H1 (cell line): ENCODE measurements around the gene EPSTI1. TPM values are rescaled to one million over a fixed set of nuclear protein-coding genes. Genes with fewer than 3 reads are reported as not detected.

Experiments
- CTCF ChIA-PET: fragments of 300-600 bp; sonication (Branson Sonifier 250); formaldehyde crosslinking; loops from one replicate; lab custom pipeline; 2021; ENCODE audit not compliant: partially characterized antibody; lab: Charles Lee
- POLR2A ChIA-PET: fragments of 300-600 bp; sonication (Branson Sonifier 250); formaldehyde crosslinking; loops from one replicate; lab custom pipeline; 2021; ENCODE audit warnings: inconsistent platforms; ENCODE audit not compliant: partially characterized antibody; lab: Charles Lee
- DNase-seq, 2 experiments: peaks; one replicate each; pipeline versions ENCODE4 v3.0.0 to v3.0.0-alpha.2; 2010 to 2022; ENCODE audit warnings: low spot score in 2 of 2, low read depth in 1 of 2, mixed read lengths in 1 of 2
- FAIRE-seq: peaks from 2 replicates; lab custom pipeline; 2011; peaks lifted over from hg19 to GRCh38; lab: Jason Lieb, UNC
- H2AFZ ChIP-seq: 2 replicates; pipeline ENCODE4 v1.8.1; 2012; ENCODE audit warnings: low read length, inconsistent platforms
- H2AK5ac ChIP-seq: 2 replicates; pipeline ENCODE4 v1.6.1; 2013; ENCODE audit warnings: low read depth, low read length
- H2BK120ac ChIP-seq: replicated peaks from 2 replicates; pipeline ENCODE3; 2013; ENCODE audit warnings: low read depth, low read length, inconsistent platforms
- H2BK12ac ChIP-seq: 2 replicates; pipeline ENCODE4 v1.6.1; 2013; ENCODE audit warnings: low read depth, low read length
- H2BK15ac ChIP-seq: 2 replicates; pipeline ENCODE4 v1.6.1; 2013; ENCODE audit warnings: low read length
- H2BK20ac ChIP-seq: 2 replicates; pipeline ENCODE4 v1.6.1; 2013; ENCODE audit warnings: low read length
- H2BK5ac ChIP-seq: 2 replicates; pipeline ENCODE4 v1.6.1; 2013; ENCODE audit warnings: low read depth, low read length
- H3K14ac ChIP-seq: 2 replicates; pipeline ENCODE4 v1.6.1; 2013; ENCODE audit warnings: inconsistent platforms; ENCODE audit not compliant: insufficient read length
- H3K18ac ChIP-seq: 2 replicates; pipeline ENCODE4 v1.6.1; 2013; ENCODE audit warnings: low read length; ENCODE audit errors: extremely low read depth
- H3K23ac ChIP-seq: 2 replicates; pipeline ENCODE4 v1.6.1; 2013; ENCODE audit warnings: inconsistent platforms; ENCODE audit not compliant: insufficient read length
- H3K23me2 ChIP-seq: 2 replicates; pipeline ENCODE4 v1.6.1; 2013; ENCODE audit warnings: low read depth, low read length
- H3K27ac ChIP-seq: 2 replicates; pipeline ENCODE4 v1.6.1; 2011; ENCODE audit warnings: low read depth, low read length, inconsistent platforms
- H3K27me3 ChIP-seq, 4 experiments: replicated peaks in 1 of 4; 1 replicate in 1 of 4; 2 replicates in 3 of 4; pipeline versions ENCODE4 v1.6.1 to v1.8.1; 2011 to 2013; ENCODE audit warnings: low read length in 3 of 4, mild to moderate bottlenecking in 3 of 4, inconsistent platforms in 2 of 4, mixed read lengths in 2 of 4, moderate library complexity in 1 of 4; ENCODE audit not compliant: control insufficient read depth in 3 of 4, insufficient read depth in 3 of 4; ENCODE audit errors: extremely low read depth in 1 of 4
- H3K36me3 ChIP-seq, 4 experiments: 2 replicates each; pipeline versions ENCODE4 v1.6.1 to v1.8.1; 2011 to 2013; ENCODE audit warnings: mild to moderate bottlenecking in 4 of 4, low read length in 3 of 4, moderate library complexity in 2 of 4, control low read depth in 1 of 4, inconsistent platforms in 1 of 4; ENCODE audit not compliant: insufficient read depth in 4 of 4, control insufficient read depth in 2 of 4
- H3K4ac ChIP-seq: replicated peaks from 2 replicates; pipeline ENCODE3; 2013; ENCODE audit warnings: low read length, low read depth, mixed read lengths, inconsistent platforms; ENCODE audit not compliant: insufficient read length
- H3K4me1 ChIP-seq, 4 experiments: replicated peaks in 1 of 4; 1 replicate in 1 of 4; 2 replicates in 3 of 4; pipeline versions ENCODE4 v1.6.1 to v1.8.1; 2011 to 2013; ENCODE audit warnings: low read length in 3 of 4, inconsistent platforms in 2 of 4, mixed read lengths in 1 of 4; ENCODE audit not compliant: insufficient read depth in 4 of 4, control insufficient read depth in 3 of 4
- H3K4me2 ChIP-seq, 2 experiments: 2 replicates each; pipeline versions ENCODE4 v1.6.1 to v1.8.1; 2011 to 2013; ENCODE audit warnings: low read depth in 2 of 2, low read length in 2 of 2, control low read depth in 1 of 2, inconsistent platforms in 1 of 2, mild to moderate bottlenecking in 1 of 2; ENCODE audit not compliant: insufficient read depth in 1 of 2
- H3K4me3 ChIP-seq, 4 experiments: fragments of 200-600, 300-600 bp in 1 of 4; sonication (generic), shearing (Covaris generic), sonication (Bioruptor Twin) in 1 of 4; 2 replicates each; pipeline versions ENCODE4 v1.5.1 to v1.8.1; 2011 to 2016; ENCODE audit warnings: low read length in 4 of 4, low read depth in 3 of 4, control low read depth in 2 of 4, inconsistent platforms in 2 of 4, mild to moderate bottlenecking in 2 of 4, mixed read lengths in 1 of 4, moderate library complexity in 1 of 4; ENCODE audit not compliant: insufficient read depth in 2 of 4; ENCODE audit errors: extremely low read depth in 1 of 4
- H3K56ac ChIP-seq: replicated peaks from 2 replicates; pipeline ENCODE3; 2013; ENCODE audit warnings: low read depth, mild to moderate bottlenecking, mixed read lengths, low read length, inconsistent platforms; ENCODE audit not compliant: insufficient read length
- H3K79me1 ChIP-seq: 2 replicates; pipeline ENCODE4 v1.6.1; 2013; ENCODE audit warnings: low read depth, low read length, control low read depth
- H3K79me2 ChIP-seq, 2 experiments: 2 replicates each; pipeline versions ENCODE4 v1.6.1 to v1.8.1; 2012 to 2013; ENCODE audit warnings: low read length in 2 of 2, mild to moderate bottlenecking in 2 of 2, inconsistent platforms in 1 of 2; ENCODE audit not compliant: insufficient read depth in 2 of 2, control insufficient read depth in 1 of 2
- H3K9ac ChIP-seq, 4 experiments: replicated peaks in 1 of 4; 1 replicate in 1 of 4; 2 replicates in 3 of 4; pipeline versions ENCODE4 v1.6.1 to v1.8.1; 2011 to 2013; ENCODE audit warnings: low read depth in 3 of 4, low read length in 3 of 4, control low read depth in 2 of 4, mild to moderate bottlenecking in 2 of 4, moderate library complexity in 2 of 4, inconsistent platforms in 1 of 4; ENCODE audit errors: extremely low read depth in 1 of 4
- H3K9me3 ChIP-seq, 2 experiments: 2 replicates each; pipeline versions ENCODE4 v1.6.1 to v1.8.1; 2012 to 2013; ENCODE audit warnings: mild to moderate bottlenecking in 2 of 2, moderate library complexity in 2 of 2, control low read depth in 1 of 2, inconsistent platforms in 1 of 2, low read depth in 1 of 2, low read length in 1 of 2, mixed read lengths in 1 of 2; ENCODE audit not compliant: insufficient read depth in 2 of 2
- H4K20me1 ChIP-seq, 2 experiments: replicated peaks in 1 of 2; 2 replicates each; pipeline versions ENCODE3 to v1.8.1; 2011 to 2013; ENCODE audit warnings: inconsistent platforms in 2 of 2, low read length in 2 of 2, mild to moderate bottlenecking in 1 of 2; ENCODE audit not compliant: insufficient read depth in 2 of 2, control insufficient read depth in 1 of 2
- H4K5ac ChIP-seq: 2 replicates; pipeline ENCODE4 v1.6.1; 2013; ENCODE audit warnings: low read length, low read depth, mixed read lengths, inconsistent platforms; ENCODE audit not compliant: insufficient read length
- H4K8ac ChIP-seq: 2 replicates; pipeline ENCODE4 v1.8.0; 2013; ENCODE audit warnings: mild to moderate bottlenecking, moderate library complexity, low read length, inconsistent platforms; ENCODE audit not compliant: insufficient read depth; ENCODE audit errors: extremely low read depth
- H4K91ac ChIP-seq: replicated peaks from 2 replicates; pipeline ENCODE3; 2013; ENCODE audit warnings: low read length, mixed read lengths, inconsistent platforms; ENCODE audit not compliant: insufficient read length
- GABPA ChIP-seq: IDR thresholded peaks from 2 replicates; pipeline ENCODE4 v1.6.1; 2011; ENCODE audit warnings: mild to moderate bottlenecking, low read length, moderate library complexity, borderline replicate concordance; ENCODE audit not compliant: insufficient read depth
- GTF2F1 ChIP-seq: IDR thresholded peaks from 2 replicates; pipeline ENCODE4 v1.6.1; 2012; ENCODE audit warnings: low read depth, low read length, improper control_type of control experiment, borderline replicate concordance
- HDAC6 ChIP-seq: IDR thresholded peaks from one replicate; pipeline ENCODE4 v1.7.1; 2012; ENCODE audit warnings: low read depth, mild to moderate bottlenecking, inconsistent platforms, low read length, moderate library complexity
- JUND ChIP-seq: IDR thresholded peaks from 2 replicates; pipeline ENCODE4 v1.6.1; 2011; ENCODE audit warnings: mild to moderate bottlenecking, improper control_type of control experiment, low read length
- KDM4A ChIP-seq: IDR thresholded peaks from one replicate; pipeline ENCODE4 v1.7.1; 2012; ENCODE audit warnings: low read depth, mild to moderate bottlenecking, moderate library complexity, low read length, inconsistent platforms; ENCODE audit not compliant: severe bottlenecking
- POLR2A ChIP-seq, 2 experiments: IDR thresholded peaks; 1 replicate in 1 of 2; 2 replicates in 1 of 2; pipeline ENCODE4 v1.6.1; 2011; ENCODE audit warnings: low read depth in 2 of 2, low read length in 2 of 2, mild to moderate bottlenecking in 2 of 2; ENCODE audit errors: control extremely low read depth in 1 of 2
- RAD21 ChIP-seq, 2 experiments: IDR thresholded peaks in 1 of 2; conservative IDR thresholded peaks in 1 of 2; 2 replicates each; pipeline ENCODE4 v1.6.1; 2011; ENCODE audit warnings: low read depth in 2 of 2, low read length in 2 of 2, improper control_type of control experiment in 1 of 2, inconsistent platforms in 1 of 2, mild to moderate bottlenecking in 1 of 2, moderate library complexity in 1 of 2
- RFX5 ChIP-seq: IDR thresholded peaks from 2 replicates; pipeline ENCODE4 v1.6.1; 2011; ENCODE audit warnings: low read depth, low read length, improper control_type of control experiment, borderline replicate concordance
- SIN3A ChIP-seq, 2 experiments: IDR thresholded peaks in 1 of 2; conservative IDR thresholded peaks in 1 of 2; 2 replicates each; pipeline ENCODE4 v1.6.1; 2011 to 2012; ENCODE audit warnings: low read length in 2 of 2, improper control_type of control experiment in 1 of 2, low read depth in 1 of 2, mild to moderate bottlenecking in 1 of 2
- SUZ12 ChIP-seq: fragments of 200-600 bp; sonication (generic); IDR thresholded peaks from 2 replicates; pipeline ENCODE4 v1.6.1; 2012; ENCODE audit warnings: mild to moderate bottlenecking, inconsistent platforms, low read length, moderate library complexity, mixed read lengths
- TEAD4 ChIP-seq: IDR thresholded peaks from 2 replicates; pipeline ENCODE4 v1.6.1; 2012; ENCODE audit warnings: low read depth, low read length, inconsistent platforms, mixed read lengths
- WGBS, 2 experiments: shearing (Covaris generic) in 1 of 2; methylation state at CpG; one replicate each; pipeline versions ENCODE4 v1.1.6 to v1.1.7; 2013 to 2015; ENCODE audit warnings: low lambda C conversion rate in 2 of 2, mixed read lengths in 2 of 2, inconsistent platforms in 1 of 2, low coverage in 1 of 2, missing lambda C conversion rate in 1 of 2; ENCODE audit not compliant: insufficient replicate concordance in 2 of 2, insufficient coverage in 1 of 2, insufficient read length in 1 of 2; ENCODE audit errors: extremely low coverage in 1 of 2, missing lambda C conversion rate in 1 of 2; 5-methylcytosine and 5-hydroxymethylcytosine counted together
- polyA plus RNA-seq, 7 experiments: library from polyadenylated mRNA; depleted of rRNA in 3 of 7; stranded (reverse) in 5 of 7; unstranded in 2 of 7; fragments of >200 nt in 5 of 7; fragments of 200-250 nt in 2 of 7; gene quantifications; 1 replicate in 5 of 7; 2 replicates in 1 of 7; 4 replicates in 1 of 7; pipeline versions ENCODE4 v1.2.1 to v1.2.3, GENCODE V29; 2011 to 2013; ENCODE audit warnings: missing spikeins in 2 of 7, mixed read lengths in 2 of 7
- total RNA-seq: library from RNA; stranded (reverse); fragmentation: NEBNext Ultra II Directional; extraction: Animal tissue kit (Norgen Biotek cat#: 25700); gene quantifications from 2 replicates; pipeline ENCODE4 v1.2.1, GENCODE V29; 2021
- TF ChIP-seq, protein P1 (sequence below), 3 experiments: IDR thresholded peaks; 1 replicate in 2 of 3; 2 replicates in 1 of 3; pipeline versions ENCODE4 v1.5.1 to v1.6.1; 2011; ENCODE audit warnings: low read length in 3 of 3, mild to moderate bottlenecking in 3 of 3, inconsistent platforms in 2 of 3, low read depth in 1 of 3, moderate library complexity in 1 of 3; ENCODE audit not compliant: insufficient read depth in 1 of 3; ENCODE audit errors: control extremely low read depth in 1 of 3

EPSTI1 gene
- total and polyA plus RNA-seq, 2 of the 8 experiments (the other 6 are each of a cell fraction or from before 2014, with no cell fraction given) = 0.23 to 0.37 TPM

DNA sequence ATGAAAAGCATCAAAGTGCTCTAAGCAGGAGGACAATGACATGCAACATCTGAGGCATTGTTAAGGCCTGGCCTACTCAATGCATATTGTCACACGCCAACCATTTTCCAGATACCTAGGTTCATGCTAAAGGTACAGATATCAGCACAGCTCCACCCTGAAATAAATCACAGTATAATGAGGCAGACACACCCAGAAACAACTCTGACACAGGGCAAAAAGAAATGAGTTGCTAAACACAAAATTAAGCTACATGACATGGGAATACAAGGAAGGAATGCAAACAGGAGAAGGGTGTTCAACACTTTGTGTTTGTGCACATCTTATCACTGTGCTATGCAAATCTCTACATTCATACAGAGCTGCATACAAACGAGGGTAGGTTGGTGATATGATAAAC is 86.5 kb downstream of the EPSTI1 start:
- H2BK15ac ChIP-seq = no peak overlapping the region
- no peaks in the 10 kb centered on the region for H3K79me2 ChIP-seq
- no peak overlapping the region for H2AFZ ChIP-seq
- no peaks in the 10 kb centered on the region for H3K4me1 ChIP-seq
- no peak overlapping the region for H4K5ac ChIP-seq
- H3K14ac ChIP-seq = no peak overlapping the region
- H2AK5ac ChIP-seq = no peak overlapping the region
- no peak overlapping the region for H3K18ac ChIP-seq
- no peak overlapping the region for H3K4me3 ChIP-seq
- WGBS, 2 experiments = 84% methylated on average over 2 of the region's 2 CpGs; no CpG with 5 or more reads in 1 of the 2 experiments
- DNase-seq (no peak), FAIRE-seq (no peak)
- H2BK120ac ChIP-seq = no peak overlapping the region
- no peaks in the 10 kb centered on the region for H3K27me3 ChIP-seq
- H3K23ac ChIP-seq = no peak overlapping the region
- no peaks in the 10 kb centered on the region for H3K9me3 ChIP-seq
- no peak overlapping the region for H4K8ac ChIP-seq
- no peak overlapping the region for H3K4me2 ChIP-seq
- no peaks in the 10 kb centered on the region for H3K23me2 ChIP-seq
- H2BK5ac ChIP-seq = no peak overlapping the region
- CTCF ChIA-PET = interaction anchor here (1.4 kb wide), 1 partner anchor 30 kb away, joined by 4 read pairs; no protein-coding TSS in a partner anchor
- no peak overlapping the region for H4K91ac ChIP-seq
- no peak overlapping the region for H3K27ac ChIP-seq
- H3K79me1 ChIP-seq = no peaks in the 10 kb centered on the region
- H2BK20ac ChIP-seq = no peak overlapping the region
- no peaks in the 10 kb centered on the region for H3K36me3 ChIP-seq
- H3K4ac ChIP-seq = no peak overlapping the region
- H3K9ac ChIP-seq = no peak overlapping the region
- no peaks in the 10 kb centered on the region for H4K20me1 ChIP-seq
- POLR2A ChIA-PET = no interaction called here
- no peak overlapping the region for H3K56ac ChIP-seq
- H2BK12ac ChIP-seq = no peak overlapping the region
- TF ChIP-seq HDAC6 (no peak), RAD21 (IDR thresholded peaks at IDR 0.05 in 1 of 2, conservative IDR thresholded peaks at IDR 0.05 in 1 of 2; ENCODE audit: low read depth in 2 of 2, low read length in 2 of 2) (no peak), RFX5 (no peak), POLR2A (IDR thresholded peaks at IDR 0.05; ENCODE audit: control extremely low read depth in 1 of 2, low read depth in 2 of 2, low read length in 2 of 2) (no peak), GABPA (no peak), GTF2F1 (no peak), KDM4A (no peak), JUND (no peak), TEAD4 (no peak), SUZ12 (no peak), SIN3A (conservative IDR thresholded peaks at IDR 0.05 in 1 of 2, IDR thresholded peaks at IDR 0.05 in 1 of 2; ENCODE audit: low read depth in 1 of 2, low read length in 2 of 2) (no peak)
- TF ChIP-seq, protein P1, sequence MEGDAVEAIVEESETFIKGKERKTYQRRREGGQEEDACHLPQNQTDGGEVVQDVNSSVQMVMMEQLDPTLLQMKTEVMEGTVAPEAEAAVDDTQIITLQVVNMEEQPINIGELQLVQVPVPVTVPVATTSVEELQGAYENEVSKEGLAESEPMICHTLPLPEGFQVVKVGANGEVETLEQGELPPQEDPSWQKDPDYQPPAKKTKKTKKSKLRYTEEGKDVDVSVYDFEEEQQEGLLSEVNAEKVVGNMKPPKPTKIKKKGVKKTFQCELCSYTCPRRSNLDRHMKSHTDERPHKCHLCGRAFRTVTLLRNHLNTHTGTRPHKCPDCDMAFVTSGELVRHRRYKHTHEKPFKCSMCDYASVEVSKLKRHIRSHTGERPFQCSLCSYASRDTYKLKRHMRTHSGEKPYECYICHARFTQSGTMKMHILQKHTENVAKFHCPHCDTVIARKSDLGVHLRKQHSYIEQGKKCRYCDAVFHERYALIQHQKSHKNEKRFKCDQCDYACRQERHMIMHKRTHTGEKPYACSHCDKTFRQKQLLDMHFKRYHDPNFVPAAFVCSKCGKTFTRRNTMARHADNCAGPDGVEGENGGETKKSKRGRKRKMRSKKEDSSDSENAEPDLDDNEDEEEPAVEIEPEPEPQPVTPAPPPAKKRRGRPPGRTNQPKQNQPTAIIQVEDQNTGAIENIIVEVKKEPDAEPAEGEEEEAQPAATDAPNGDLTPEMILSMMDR (IDR thresholded peaks at IDR 0.05; ENCODE audit: control extremely low read depth in 1 of 3, insufficient read depth in 1 of 3, low read depth in 1 of 3, low read length in 3 of 3) = no peak
